Measurements from ENCODE around the gene LRRC1.

GRCh38 chr6:53962646-53963045 lies 167.8 kb downstream of the LRRC1 start:
- TF ChIP-seq CTCF (conservative IDR thresholded peaks at IDR 0.05 in 1 of 2, IDR thresholded peaks at IDR 0.05 in 1 of 2; ENCODE audit: extremely low read depth in 1 of 2, insufficient read depth in 1 of 2, low read depth in 1 of 2, low read length in 2 of 2), result no peak
- no peak for TF ChIP-seq EZH2 (IDR thresholded peaks at IDR 0.05; ENCODE audit: borderline replicate concordance, low read length)
